Measurements from ENCODE around the gene UBE3B. TPM values are rescaled to one million over a fixed set of nuclear protein-coding genes. Genes with fewer than 3 reads are reported as not detected.

Gene UBE3B
- total RNA-seq, 6 experiments from 2014 or later: 41.3 to 43.6 (median 43.1) TPM

DNA sequence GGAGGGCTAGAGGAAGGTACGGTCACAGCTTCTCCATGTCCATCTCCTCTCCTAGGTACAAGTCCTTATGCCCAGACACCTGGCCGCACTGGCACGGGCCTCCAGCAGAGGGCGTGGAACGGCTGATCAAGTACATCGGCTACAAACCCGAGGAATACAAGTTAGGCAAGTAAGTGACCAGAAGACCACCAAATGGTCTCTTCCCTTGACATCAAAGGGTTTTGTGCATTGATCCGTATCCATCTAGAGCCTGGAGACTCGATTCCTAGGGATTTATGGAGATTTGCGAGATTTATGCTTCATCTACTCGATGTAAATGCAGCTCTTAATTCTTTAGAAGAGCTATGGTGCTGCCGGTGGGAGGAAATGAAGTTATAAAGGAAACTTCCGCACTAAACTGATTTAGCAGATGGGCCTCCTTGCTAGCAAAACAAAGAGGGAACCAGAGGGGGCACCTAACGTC lies 44.6 kb upstream of the UBE3B start:
- Mint-ChIP-seq H3K27ac (no peak overlapping the region), H3K4me1 (ENCODE audit: low read depth) (no peaks in the 10 kb centered on the region), H3K9me3 (no peaks in the 10 kb centered on the region), H3K27me3 (ENCODE audit: insufficient read depth) (peaks cover 5% of the 10 kb centered on the region), H3K36me3 (ENCODE audit: low read depth) (no peaks in the 10 kb centered on the region), H3K4me3 (no peak overlapping the region)
- TF ChIP-seq, protein P1, sequence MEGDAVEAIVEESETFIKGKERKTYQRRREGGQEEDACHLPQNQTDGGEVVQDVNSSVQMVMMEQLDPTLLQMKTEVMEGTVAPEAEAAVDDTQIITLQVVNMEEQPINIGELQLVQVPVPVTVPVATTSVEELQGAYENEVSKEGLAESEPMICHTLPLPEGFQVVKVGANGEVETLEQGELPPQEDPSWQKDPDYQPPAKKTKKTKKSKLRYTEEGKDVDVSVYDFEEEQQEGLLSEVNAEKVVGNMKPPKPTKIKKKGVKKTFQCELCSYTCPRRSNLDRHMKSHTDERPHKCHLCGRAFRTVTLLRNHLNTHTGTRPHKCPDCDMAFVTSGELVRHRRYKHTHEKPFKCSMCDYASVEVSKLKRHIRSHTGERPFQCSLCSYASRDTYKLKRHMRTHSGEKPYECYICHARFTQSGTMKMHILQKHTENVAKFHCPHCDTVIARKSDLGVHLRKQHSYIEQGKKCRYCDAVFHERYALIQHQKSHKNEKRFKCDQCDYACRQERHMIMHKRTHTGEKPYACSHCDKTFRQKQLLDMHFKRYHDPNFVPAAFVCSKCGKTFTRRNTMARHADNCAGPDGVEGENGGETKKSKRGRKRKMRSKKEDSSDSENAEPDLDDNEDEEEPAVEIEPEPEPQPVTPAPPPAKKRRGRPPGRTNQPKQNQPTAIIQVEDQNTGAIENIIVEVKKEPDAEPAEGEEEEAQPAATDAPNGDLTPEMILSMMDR (IDR thresholded peaks at IDR 0.05): peak; percentile 86
- DNase-seq: peak; percentile 61

- Mint-ChIP-seq H3K9me3 (no peaks in the 10 kb centered on the region), H3K4me3 (no peak overlapping the region), H3K4me1 (ENCODE audit: low read depth) (no peaks in the 10 kb centered on the region), H3K27me3 (ENCODE audit: insufficient read depth) (peaks cover 6% of the 10 kb centered on the region), H3K27ac (no peak overlapping the region), H3K36me3 (ENCODE audit: low read depth) (peaks cover 4% of the 10 kb centered on the region; the same call in 1 of the 2 replicates)
- TF ChIP-seq, protein P1 (IDR thresholded peaks at IDR 0.05): peak; percentile 63; the same call in 1 of the 2 replicates
- DNase-seq: no peak
These were observed 43.8 kb upstream of the UBE3B start for GRCh38 chr12:109433618-109434017.

- H3K27me3 Mint-ChIP-seq (ENCODE audit: insufficient read depth): peaks cover 6% of the 10 kb centered on the region
These were observed 42.9 kb upstream of the UBE3B start for GRCh38 chr12:109434582-109434981.

DNA sequence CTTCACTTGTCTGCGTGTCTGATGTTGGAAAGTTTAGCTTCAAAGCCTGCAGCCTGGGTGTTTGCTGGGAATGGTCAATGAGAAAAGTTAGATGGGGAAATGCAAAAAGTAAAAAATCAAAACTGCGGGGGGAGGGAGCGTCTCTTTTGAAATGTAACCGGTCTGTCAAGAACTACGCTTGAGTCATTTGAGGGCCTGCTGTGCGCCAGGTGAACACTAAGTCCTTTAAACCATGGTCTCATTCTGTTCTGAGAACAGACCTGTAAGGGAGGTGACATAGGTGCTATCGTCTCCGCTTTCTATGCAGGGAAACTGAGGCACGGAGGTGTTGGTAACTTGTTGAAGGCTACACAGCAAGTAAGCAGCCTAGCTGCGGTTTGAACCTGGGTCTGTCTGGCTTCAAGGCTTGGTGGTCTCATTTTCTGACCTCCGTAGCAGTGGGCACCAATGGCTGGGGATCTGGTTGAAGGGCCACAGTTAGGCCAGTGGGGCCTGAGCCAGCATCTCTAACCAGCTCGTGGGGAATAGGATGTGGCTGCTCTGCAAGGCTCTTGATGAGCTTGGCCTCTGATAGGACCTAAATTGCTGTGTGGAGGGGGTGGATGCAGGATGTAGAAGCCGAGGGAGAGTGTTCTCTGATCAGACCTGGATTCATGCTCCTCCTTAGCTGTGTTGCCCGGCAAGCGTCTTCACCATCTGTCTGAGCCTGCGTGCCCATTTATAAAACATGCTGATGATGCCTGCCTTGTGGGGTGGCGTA lies 41.8 kb upstream of the UBE3B start:
- Mint-ChIP-seq H3K27ac (no peak overlapping the region), H3K4me1 (ENCODE audit: low read depth) (0 out of 2 replicates have a peak, but pooled peaks cover 6% of the 10 kb centered on the region), H3K27me3 (ENCODE audit: insufficient read depth) (peaks cover 6% of the 10 kb centered on the region), H3K4me3 (no peak overlapping the region), H3K9me3 (no peaks in the 10 kb centered on the region), H3K36me3 (ENCODE audit: low read depth) (peaks cover 4% of the 10 kb centered on the region; the same call in 1 of the 2 replicates)
- TF ChIP-seq, protein P1 (IDR thresholded peaks at IDR 0.05): no peak
- no peak for DNase-seq

More at GRCh38 chr12:109434582-109434981, 42.9 kb upstream of the UBE3B start:
- Mint-ChIP-seq H3K4me1 (ENCODE audit: low read depth) (no peaks in the 10 kb centered on the region), H3K27ac (no peak overlapping the region), H3K4me3 (no peak overlapping the region), H3K36me3 (ENCODE audit: low read depth) (peaks cover 4% of the 10 kb centered on the region; the same call in 1 of the 2 replicates), H3K9me3 (no peaks in the 10 kb centered on the region)
- no peak for DNase-seq
- TF ChIP-seq, protein P1 (IDR thresholded peaks at IDR 0.05): no peak

DNA sequence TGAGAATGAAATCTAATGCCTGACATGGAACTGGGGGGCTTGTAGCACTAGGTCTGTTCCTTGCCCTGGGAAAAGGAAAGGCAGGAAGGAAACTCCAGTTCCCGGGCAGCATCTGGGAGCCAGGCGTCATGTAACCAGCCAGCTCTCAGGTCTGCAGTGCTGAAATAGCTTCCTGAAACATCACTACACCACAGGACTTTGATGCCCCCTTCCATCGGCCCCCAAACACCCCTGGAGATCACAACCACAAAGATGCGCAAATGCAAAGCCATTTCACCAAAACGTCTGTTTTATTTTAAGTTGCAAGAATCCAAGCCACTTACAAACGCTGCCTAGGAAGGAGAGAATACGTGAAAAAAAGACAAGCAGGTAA lies 41.3 kb upstream of the UBE3B start:
- Mint-ChIP-seq H3K27me3 (ENCODE audit: insufficient read depth) (peaks cover 6% of the 10 kb centered on the region), H3K4me1 (ENCODE audit: low read depth) (0 out of 2 replicates have a peak, but pooled peaks cover 6% of the 10 kb centered on the region), H3K36me3 (ENCODE audit: low read depth) (peaks cover 4% of the 10 kb centered on the region; the same call in 1 of the 2 replicates), H3K27ac (no peak overlapping the region), H3K4me3 (no peak overlapping the region), H3K9me3 (no peaks in the 10 kb centered on the region)
- DNase-seq: no peak
- TF ChIP-seq, protein P1 (IDR thresholded peaks at IDR 0.05): no peak

Measured in HFFc6 (cell line).